ENCODE results near the gene CAMTA1.

DNA sequence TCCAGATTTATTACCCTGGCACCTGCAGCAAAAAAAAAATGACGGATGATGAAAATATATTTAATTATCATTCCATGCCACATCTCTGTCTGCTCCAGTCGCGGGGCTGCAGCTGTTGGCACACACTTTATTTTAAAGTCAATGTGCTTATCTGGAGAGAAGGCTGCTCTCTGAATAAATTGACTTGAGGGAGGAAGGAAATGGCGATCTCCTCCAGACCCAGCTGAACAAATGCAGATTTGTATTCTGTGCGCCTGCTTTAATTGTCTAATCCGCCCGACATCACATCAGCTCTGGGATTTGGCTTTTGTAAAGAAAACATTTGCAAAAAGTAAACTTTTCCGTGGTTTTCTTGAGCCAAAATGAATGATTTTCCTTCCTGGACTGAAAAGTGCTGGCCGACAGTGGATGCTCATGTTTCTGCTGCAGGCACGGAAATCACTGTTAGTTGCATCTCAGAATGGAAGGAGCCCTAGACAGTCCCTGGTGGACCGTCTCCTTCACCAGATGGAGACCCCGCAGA, 150.2 kb downstream of the CAMTA1 start:
- TF ChIP-seq, protein P1, sequence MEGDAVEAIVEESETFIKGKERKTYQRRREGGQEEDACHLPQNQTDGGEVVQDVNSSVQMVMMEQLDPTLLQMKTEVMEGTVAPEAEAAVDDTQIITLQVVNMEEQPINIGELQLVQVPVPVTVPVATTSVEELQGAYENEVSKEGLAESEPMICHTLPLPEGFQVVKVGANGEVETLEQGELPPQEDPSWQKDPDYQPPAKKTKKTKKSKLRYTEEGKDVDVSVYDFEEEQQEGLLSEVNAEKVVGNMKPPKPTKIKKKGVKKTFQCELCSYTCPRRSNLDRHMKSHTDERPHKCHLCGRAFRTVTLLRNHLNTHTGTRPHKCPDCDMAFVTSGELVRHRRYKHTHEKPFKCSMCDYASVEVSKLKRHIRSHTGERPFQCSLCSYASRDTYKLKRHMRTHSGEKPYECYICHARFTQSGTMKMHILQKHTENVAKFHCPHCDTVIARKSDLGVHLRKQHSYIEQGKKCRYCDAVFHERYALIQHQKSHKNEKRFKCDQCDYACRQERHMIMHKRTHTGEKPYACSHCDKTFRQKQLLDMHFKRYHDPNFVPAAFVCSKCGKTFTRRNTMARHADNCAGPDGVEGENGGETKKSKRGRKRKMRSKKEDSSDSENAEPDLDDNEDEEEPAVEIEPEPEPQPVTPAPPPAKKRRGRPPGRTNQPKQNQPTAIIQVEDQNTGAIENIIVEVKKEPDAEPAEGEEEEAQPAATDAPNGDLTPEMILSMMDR (IDR thresholded peaks at IDR 0.05; ENCODE audit: poor library complexity): no peak
- no peak for TF ChIP-seq EZH2 (IDR thresholded peaks at IDR 0.05; ENCODE audit: borderline replicate concordance)

Measured in hepatocyte (in vitro differentiated cells).